Airway epithelial cell (primary cell): ENCODE data around the gene EBF4. TPM values are rescaled to one million over a fixed set of nuclear protein-coding genes. Genes with fewer than 3 reads are reported as not detected.

Experiments used
- total RNA-seq: library from RNA; depleted of rRNA; stranded (reverse); fragments of >200 nt; gene quantifications from 2 replicates; pipeline ENCODE4 v1.2.3, GENCODE V29; 2015

The EBF4 gene, protein sequence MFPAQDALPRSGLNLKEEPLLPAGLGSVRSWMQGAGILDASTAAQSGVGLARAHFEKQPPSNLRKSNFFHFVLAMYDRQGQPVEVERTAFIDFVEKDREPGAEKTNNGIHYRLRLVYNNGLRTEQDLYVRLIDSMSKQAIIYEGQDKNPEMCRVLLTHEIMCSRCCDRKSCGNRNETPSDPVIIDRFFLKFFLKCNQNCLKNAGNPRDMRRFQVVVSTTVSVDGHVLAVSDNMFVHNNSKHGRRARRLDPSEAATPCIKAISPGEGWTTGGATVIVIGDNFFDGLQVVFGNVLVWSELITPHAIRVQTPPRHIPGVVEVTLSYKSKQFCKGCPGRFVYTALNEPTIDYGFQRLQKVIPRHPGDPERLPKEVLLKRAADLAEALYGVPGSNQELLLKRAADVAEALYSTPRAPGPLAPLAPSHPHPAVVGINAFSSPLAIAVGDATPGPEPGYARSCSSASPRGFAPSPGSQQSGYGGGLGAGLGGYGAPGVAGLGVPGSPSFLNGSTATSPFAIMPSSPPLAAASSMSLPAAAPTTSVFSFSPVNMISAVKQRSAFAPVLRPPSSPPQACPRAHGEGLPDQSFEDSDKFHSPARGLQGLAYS
- total RNA-seq = 0.21 TPM in 1 of 2 replicates, not detected in the other

GRCh38 chr20:2692036-2692885 lies at the start of gene EBF4:
TSS of gene EBF4 (plus strand) at chr20:2692780. CDS start at chr20:2693646, 866 bp downstream.

DNA sequence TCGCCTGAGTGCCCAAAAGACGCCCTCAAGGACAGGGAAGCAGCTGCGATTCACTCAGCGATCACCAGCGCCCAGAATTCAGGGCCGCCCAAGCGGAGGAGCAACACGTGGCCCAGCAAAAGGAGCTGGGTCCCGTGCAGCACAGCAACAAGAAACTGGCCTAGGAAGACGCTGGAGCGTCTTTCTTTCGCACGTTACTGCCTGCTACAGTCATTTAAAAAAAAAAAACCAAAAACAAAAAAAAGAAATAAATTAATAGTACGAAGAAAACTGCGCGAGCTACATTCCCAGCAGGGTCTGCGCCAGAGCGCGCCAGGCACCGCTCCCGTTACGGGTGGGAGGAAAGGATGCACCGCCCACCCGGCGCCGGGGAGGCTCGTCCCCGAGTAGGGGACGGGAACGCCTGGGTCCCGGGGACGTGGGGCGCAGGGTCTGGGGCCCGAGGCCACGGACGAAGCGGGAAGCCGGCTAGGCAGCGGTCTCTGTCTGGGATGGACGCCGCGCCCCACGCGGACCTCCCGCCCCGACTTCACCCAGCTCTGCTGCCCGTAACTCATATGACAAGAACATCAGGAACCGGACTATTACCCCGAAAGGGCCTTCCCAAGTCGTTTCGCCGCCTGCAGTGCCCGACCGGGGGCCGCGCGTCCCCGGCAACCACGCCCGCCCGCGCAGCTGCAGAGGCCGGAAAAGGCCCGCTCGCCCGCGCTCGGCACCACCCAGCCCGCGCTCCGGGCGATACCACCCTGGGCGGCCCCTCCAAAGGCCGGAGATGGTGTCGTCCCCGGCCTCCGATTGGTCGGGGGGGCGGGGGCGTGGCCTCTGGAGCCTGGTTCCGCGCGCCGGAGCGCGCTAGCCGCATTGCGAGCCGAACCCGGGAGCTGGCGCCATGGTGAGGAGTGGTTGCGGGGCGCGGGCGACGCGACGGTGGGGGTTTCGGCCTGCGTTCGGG lies 40.5 kb upstream of the EBF4 start, which contains the start of gene NOP56:
Gene NOP56 (plus strand): TSS at position 861 of the 952 bp plus-strand sequence. CDS start 29 bp downstream, at position 890.

GRCh38 chr20:2663887-2664719 lies 28.5 kb upstream of the EBF4 start, which contains the start of gene IDH3B:
TSS of gene IDH3B (minus strand) at chr20:2664216. CDS start at chr20:2664188, 28 bp downstream.

DNA sequence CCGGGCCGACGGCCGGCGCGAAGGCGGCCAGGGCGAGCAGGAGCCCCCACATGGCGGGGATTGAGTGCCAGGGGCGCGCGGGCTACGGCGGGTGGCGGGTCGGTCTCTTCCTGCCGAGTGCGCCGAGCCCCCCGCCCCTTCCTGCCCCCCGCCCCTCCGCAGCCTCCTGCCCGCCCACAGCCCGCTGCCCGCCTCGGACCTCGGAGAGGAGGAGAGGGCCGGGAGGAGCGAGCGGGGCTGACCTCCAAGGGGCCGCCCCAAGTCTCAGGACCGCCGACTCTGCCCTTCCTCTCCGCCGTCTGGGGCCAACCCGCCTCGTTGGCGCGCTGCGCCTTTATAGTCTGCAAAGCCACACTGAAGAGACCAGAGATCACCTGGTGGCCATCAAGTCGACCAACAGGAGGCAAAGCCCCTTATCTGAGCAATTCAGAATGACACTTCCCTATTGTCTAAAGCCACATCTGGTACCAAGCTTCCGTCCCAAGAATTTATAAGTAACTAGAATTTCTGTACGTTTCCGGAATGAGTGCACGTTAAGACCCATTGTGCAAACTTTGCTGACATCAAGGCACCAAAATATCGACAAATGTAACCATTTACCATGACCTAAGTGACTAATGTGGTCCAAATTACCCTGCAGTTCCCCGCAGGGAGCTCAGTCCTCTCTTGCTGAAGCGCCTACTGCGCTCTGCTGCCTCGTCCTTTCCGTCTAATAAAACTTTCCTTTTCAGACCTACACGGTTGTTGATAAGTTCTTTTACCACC lies 108.1 kb downstream of the EBF4 start, which contains the start of gene CPXM1:
Gene CPXM1 (minus strand): TSS at position 107 of the 765 bp plus-strand sequence. CDS start 55 bp downstream, at position 52.

Other genes with a start within 250 kb of the EBF4 start
- gene SNRPB, start 222.0 kb upstream of the EBF4 start, total RNA-seq = 495 and 551 TPM in 2 replicates
- 8.0 and 9.3 TPM in 2 replicates for gene ZNF343, start 183.9 kb upstream of the EBF4 start, total RNA-seq
- not detected in 2 replicates for gene TMC2, start 156.2 kb upstream of the EBF4 start, total RNA-seq
- 157 and 166 TPM in 2 replicates for gene NOP56, start 40.1 kb upstream of the EBF4 start, total RNA-seq
- gene IDH3B, start 28.6 kb upstream of the EBF4 start, total RNA-seq = 116 and 122 TPM in 2 replicates
- not detected in 2 replicates for gene CPXM1, start 107.8 kb downstream of the EBF4 start, total RNA-seq
- gene C20orf141, start 122.2 kb downstream of the EBF4 start, total RNA-seq = not detected in 2 replicates
- gene TMEM239, start 123.6 kb downstream of the EBF4 start, total RNA-seq = not detected in 2 replicates
- 7.7 and 10.4 TPM in 2 replicates for gene PCED1A, start 147.9 kb downstream of the EBF4 start, total RNA-seq
- gene VPS16, start 148.0 kb downstream of the EBF4 start, total RNA-seq = 17.8 and 26.0 TPM in 2 replicates
- gene PTPRA, start 180.7 kb downstream of the EBF4 start, total RNA-seq = 22.7 and 32.4 TPM in 2 replicates